Fibroblast of upper back skin (primary cell): ENCODE data around the gene MCUB.
"Not testable (repeated sequence)": the region's sequence is repeated elsewhere in the genome, so short reads cannot be mapped to it uniquely, and the experiment has no call there.

Source experiments
- DNase-seq: peaks from one replicate; pipeline ENCODE4 v3.0.0-alpha.2; 2013

Gene MCUB

GRCh38 chr4:109588176-109588575 is 28.1 kb downstream of the MCUB start:
- no peak for DNase-seq

GRCh38 chr4:109589119-109589518 is 29.1 kb downstream of the MCUB start:
- no peak for DNase-seq

- DNase-seq: no peak
Observed at GRCh38 chr4:109589605-109590004, 29.6 kb downstream of the MCUB start.

- DNase-seq: no peak
Observed at GRCh38 chr4:109590905-109591304, 30.9 kb downstream of the MCUB start.

GRCh38 chr4:109592367-109592766 is 32.3 kb downstream of the MCUB start:
- DNase-seq: no peak

- not testable (repeated sequence) for DNase-seq
Observed at GRCh38 chr4:109595123-109595522, 35.1 kb downstream of the MCUB start.

GRCh38 chr4:109596420-109597085 is 36.5 kb downstream of the MCUB start:
- not testable (repeated sequence) for DNase-seq

- no peak for DNase-seq
Observed at GRCh38 chr4:109599046-109599652, 39.1 kb downstream of the MCUB start.

GRCh38 chr4:109600431-109600830 is 40.4 kb downstream of the MCUB start:
- DNase-seq: no peak

- no peak for DNase-seq
Observed at GRCh38 chr4:109601336-109601735, 41.3 kb downstream of the MCUB start.

- DNase-seq: no peak
Observed at GRCh38 chr4:109607976-109608375, 47.9 kb downstream of the MCUB start.

- DNase-seq: no peak
Observed at GRCh38 chr4:109608879-109609278, 48.8 kb downstream of the MCUB start.

GRCh38 chr4:109609431-109609830 is 49.4 kb downstream of the MCUB start:
- DNase-seq: no peak

GRCh38 chr4:109610489-109610888 is 50.4 kb downstream of the MCUB start:
- DNase-seq: no peak

- DNase-seq: no peak
Observed at GRCh38 chr4:109611045-109611646, 51.1 kb downstream of the MCUB start.

- no peak for DNase-seq
Observed at GRCh38 chr4:109614015-109614414, 54.0 kb downstream of the MCUB start.

GRCh38 chr4:109614466-109614865 is 54.4 kb downstream of the MCUB start:
- DNase-seq: no peak

- DNase-seq: no peak
Observed at GRCh38 chr4:109615742-109616141, 55.7 kb downstream of the MCUB start.

GRCh38 chr4:109616243-109616642 is 56.2 kb downstream of the MCUB start:
- DNase-seq: no peak

- no peak for DNase-seq
Observed at GRCh38 chr4:109622626-109623025, 62.6 kb downstream of the MCUB start.

GRCh38 chr4:109624536-109624935 is 64.5 kb downstream of the MCUB start:
- no peak for DNase-seq

GRCh38 chr4:109627361-109627760 is 67.3 kb downstream of the MCUB start:
- no peak for DNase-seq

- DNase-seq: no peak
Observed at GRCh38 chr4:109629775-109630174, 69.7 kb downstream of the MCUB start.

- DNase-seq: no peak
Observed at GRCh38 chr4:109631532-109632108, 71.6 kb downstream of the MCUB start.
